Suppressor macrophage treated with lipopolysaccharide for 4 hours (primary cell): ENCODE measurements around the gene TEN1.
"Not testable (repeated sequence)": the region's sequence is repeated elsewhere in the genome, so short reads cannot be mapped to it uniquely, and the experiment has no call there.

ENCODE experiments used
- DNase-seq: peaks from one replicate; pipeline ENCODE4 v3.0.0-alpha.2; 2020

The TEN1 gene

GRCh38 chr17:76032780-76033108 is 53.7 kb downstream of the TEN1 start:
- DNase-seq: no peak

GRCh38 chr17:76033139-76033538 is 54.1 kb downstream of the TEN1 start:
- no peak for DNase-seq

DNA sequence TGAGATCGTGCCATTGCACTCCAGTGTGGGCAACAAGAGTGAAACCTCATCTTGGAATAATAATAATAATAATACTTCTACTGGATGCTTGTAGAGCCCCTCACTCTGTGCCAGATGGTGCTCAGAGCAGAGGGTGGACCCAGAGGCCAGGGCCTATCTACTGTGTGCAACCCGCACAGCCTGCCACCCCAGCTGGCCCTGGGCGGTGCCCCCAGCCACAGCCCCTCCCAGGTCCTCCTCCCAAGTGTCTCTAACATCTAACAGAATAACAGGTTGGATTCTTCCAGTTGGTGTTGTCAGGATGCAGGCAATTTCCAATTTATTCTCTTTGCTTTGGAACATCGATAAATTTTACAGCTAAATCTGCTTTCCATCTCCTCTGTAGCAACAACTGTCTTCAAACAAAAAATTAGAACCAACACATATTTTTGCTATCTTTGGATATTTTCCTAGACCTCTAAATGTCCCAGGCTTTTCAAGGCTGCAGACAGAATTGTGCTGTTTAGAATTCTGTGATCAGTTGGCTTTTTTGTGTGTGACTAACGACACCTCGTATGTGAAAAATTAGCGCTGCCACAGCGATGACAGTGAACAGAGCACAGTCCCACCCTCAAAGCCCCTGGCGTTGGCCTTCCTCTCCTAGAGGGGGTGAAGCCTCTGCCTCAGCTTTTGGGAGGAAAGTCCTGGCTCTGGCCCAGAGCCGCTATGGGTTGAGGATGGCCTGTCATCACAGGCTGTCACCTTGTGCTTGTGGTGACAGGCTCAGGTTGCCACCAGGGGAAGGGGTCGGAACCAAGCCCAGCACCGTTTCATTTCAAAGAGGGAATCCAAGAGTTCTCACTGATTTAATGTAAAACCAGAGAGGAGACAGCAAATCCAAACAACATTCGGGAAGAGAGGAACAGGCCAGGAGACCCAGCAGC is 55.6 kb downstream of the TEN1 start:
- DNase-seq: no peak

DNA sequence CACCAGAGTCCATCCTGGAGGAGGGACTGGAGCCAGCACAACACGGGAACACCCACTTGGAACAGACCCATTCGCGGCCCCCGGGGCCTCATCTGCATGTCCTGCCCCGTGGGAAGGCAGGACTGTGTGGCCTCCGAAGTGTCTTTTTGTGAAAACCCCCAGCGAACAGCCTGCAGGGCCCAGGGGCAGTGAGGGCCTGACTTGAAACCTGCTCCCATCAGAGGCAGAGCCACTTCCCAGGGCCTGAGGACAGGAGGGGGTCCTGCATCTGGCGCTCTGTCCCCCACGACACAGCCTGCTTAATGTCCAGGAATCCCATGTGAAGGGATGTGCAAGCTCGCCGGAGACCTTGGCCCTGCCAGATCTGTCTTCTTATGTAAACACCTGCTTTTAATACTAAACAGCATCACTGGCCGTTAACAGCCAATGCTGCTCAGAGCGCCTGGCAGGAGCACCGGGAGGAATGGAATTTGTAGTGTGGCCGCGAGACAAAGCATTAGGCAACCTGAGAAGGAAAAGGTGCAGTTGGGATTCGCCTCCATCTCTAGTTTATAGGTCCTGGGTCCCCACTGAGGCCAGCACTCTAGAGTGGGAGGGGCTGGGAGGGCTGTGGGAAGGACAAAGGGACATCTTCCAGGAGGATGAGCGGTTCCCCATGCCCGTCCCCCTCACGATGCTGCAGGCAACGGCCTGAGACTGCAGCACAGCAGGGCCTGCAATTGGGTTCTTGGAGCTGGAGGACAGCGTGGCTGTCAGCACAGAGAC is 57.6 kb downstream of the TEN1 start:
- DNase-seq: no peak

- no peak for DNase-seq
Measured at GRCh38 chr17:76038050-76038449, 59.0 kb downstream of the TEN1 start.

GRCh38 chr17:76039121-76039520 is 60.1 kb downstream of the TEN1 start:
- DNase-seq: no peak

DNA sequence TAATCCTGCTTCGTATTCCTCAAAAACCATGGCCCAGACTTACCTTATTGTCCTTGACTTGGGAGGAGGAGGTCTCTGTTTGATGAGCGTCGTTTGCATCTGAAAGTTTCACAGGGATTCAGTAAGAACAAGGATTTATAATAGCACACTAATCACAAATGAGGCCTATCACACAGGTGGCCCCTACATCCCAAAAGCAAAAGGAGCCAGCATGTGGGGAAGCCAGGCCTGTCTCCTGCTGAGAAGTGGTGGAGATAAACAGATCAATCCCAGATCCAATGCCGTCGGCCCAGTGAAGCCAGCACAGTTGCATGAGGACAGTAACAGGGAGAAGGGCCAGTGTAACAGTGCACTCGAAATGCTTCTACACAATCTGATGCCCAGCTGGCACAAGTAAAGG is 61.3 kb downstream of the TEN1 start:
- DNase-seq: no peak

DNA sequence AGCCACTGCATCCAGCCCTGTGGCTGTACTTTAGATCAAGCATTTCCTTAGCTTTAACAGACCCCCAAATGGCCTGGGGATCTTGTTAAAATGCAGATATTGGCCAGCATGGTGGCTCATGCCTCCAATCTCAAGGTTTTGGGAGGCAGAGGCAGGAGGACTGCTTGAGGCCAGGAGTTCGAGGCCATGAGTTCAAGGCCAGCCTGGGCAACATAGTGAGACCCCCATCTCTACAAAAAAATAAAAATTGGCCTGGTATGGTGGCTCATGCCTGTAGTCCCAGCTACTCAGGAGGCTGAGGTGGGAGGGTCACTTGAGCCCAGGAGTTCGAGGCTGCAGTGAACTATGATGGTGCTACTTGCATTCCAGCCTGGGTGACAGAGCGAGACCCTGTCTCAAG is 63.8 kb downstream of the TEN1 start:
- not testable (repeated sequence) for DNase-seq

DNA sequence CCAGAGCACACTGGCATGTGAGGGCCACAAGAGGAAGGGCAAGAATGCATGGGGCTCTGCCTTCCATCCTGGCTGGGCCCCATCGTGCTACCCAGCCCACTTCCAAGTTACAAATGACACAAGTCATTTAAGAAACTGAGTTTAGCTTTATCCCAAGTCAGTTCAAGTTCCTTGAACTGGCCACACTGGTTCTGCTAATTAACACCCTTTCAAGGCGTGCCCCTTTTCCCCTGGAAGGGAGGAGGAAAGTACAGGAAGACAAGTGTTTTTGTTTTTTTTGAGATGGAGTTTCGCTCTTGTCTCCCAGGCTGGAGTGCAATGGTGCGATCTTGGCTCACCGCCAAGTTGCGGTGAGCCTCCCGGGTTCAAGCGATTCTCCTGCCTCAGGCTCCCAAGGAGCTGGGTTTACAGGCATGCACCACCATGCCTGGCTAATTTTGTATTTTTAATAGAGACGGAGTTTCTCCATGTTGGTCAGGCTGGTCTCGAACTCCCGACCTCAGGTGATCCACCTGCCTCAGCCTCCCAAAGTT is 65.5 kb downstream of the TEN1 start:
- not testable (repeated sequence) for DNase-seq

GRCh38 chr17:76046064-76046463 is 67.0 kb downstream of the TEN1 start:
- DNase-seq: no peak

DNA sequence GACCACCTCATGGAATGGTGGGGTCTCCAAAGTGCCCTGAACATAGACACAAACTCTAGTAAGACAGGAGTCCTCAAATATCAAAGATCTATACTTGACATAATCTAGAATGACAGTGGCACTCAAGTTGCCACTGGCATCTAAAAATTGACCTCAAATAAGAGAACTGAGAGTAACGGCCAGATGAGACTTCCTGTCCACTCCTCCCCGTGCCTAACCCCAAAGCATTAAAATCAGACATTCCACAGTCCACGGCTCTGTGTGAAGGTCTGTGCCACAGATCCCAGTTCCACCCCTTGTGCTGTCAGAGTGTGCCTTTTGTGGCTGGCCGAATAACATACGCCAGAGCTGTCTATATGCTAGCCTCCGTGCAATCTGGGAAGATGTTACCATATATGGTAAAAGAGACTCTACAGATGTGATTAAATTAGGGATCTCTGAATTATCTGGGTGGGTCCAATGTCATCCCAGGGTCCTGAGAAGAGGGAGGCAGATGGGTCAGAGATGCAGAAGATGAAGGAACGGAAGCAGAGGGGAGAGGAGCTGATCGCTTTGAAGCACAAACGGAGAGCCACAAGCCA is 69.1 kb downstream of the TEN1 start:
- DNase-seq: no peak

DNA sequence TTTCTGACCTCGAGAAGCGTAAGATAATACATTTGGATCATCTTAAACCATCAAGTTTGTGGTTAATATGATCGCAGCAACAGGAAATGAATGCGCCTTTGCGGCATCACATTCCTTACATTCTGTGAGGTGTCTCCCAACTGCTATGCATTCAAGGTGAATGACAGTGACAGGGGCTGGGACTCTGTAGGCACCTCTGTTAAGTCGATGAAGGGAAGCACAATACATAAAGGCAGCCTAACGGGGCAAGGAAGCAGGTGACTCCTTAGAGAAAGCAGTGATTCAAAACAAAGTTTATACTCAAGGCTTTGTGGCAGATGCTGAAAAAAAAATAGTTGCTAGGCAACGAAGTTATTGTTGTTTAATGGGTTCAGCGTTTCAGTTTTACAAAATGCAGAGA is 69.7 kb downstream of the TEN1 start:
- no peak for DNase-seq

GRCh38 chr17:76049239-76049638 is 70.2 kb downstream of the TEN1 start:
- DNase-seq: no peak

DNA sequence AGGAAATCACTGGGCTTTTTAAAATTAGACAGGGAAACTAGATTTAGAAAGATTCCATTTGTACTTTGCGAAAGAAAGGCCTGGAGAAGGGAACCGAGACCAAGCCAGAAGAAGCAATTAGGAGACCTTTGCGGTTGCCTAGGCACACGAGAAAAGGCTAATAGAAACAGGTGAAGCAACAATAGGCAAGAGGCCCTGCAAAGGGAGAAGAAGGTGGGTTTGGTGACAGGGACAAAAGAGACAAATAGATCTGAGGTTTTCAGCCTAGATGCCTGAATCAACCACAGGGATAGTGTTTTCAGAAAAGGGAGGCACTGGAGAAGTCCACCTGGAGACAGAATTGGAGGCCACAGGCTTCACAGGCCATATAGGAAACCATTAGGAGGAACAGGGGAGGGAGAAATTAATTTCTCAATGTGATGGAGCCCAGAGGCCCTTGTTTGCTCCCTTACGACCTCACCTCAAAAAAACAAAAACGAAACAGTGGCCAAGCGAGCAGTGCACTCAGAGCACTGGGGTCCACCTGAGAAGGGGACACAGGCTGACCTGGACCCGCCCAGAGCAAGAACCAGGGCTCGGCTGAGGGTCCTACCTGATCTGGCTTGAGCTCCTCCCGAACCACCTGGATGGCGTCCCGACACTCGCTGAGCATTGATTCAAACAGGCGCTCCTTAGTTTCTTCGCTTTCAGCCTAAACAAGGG is 70.9 kb downstream of the TEN1 start:
- peak; percentile 16 for DNase-seq
